Muscle layer of duodenum (tissue), 2 donors: ENCODE results near the gene MAP4K3.

Experiments
- H3K27ac ChIP-seq: one replicate; pipeline ENCODE4 v1.7.0; 2013; ENCODE audit warnings: mild to moderate bottlenecking, low read length
- H3K27me3 ChIP-seq: one replicate; pipeline ENCODE4 v1.7.0; 2013; ENCODE audit warnings: low read depth, mild to moderate bottlenecking, control low read depth, low read length
- H3K36me3 ChIP-seq, 2 donors: one replicate each; pipeline ENCODE4 v1.7.0; 2013; ENCODE audit warnings: low read length in 2 of 2, control low read depth in 1 of 2, mild to moderate bottlenecking in 1 of 2; ENCODE audit not compliant: insufficient read depth in 2 of 2, control insufficient read depth in 1 of 2
- H3K4me1 ChIP-seq, 2 donors: one replicate each; pipeline ENCODE4 v1.7.0; 2013; ENCODE audit warnings: low read length in 2 of 2, mild to moderate bottlenecking in 2 of 2, control low read depth in 1 of 2, moderate library complexity in 1 of 2; ENCODE audit not compliant: insufficient read depth in 2 of 2, control insufficient read depth in 1 of 2
- H3K4me3 ChIP-seq, 2 donors: one replicate each; pipeline ENCODE4 v1.7.0; 2013; ENCODE audit warnings: low read length in 2 of 2, low read depth in 1 of 2, mild to moderate bottlenecking in 1 of 2
- H3K9me3 ChIP-seq, 2 donors: one replicate each; pipeline ENCODE4 v1.7.0; 2013; ENCODE audit warnings: low read length in 2 of 2, control low read depth in 1 of 2, mild to moderate bottlenecking in 1 of 2; ENCODE audit not compliant: control insufficient read depth in 1 of 2
- donor health status: healthy.

The MAP4K3 gene

DNA sequence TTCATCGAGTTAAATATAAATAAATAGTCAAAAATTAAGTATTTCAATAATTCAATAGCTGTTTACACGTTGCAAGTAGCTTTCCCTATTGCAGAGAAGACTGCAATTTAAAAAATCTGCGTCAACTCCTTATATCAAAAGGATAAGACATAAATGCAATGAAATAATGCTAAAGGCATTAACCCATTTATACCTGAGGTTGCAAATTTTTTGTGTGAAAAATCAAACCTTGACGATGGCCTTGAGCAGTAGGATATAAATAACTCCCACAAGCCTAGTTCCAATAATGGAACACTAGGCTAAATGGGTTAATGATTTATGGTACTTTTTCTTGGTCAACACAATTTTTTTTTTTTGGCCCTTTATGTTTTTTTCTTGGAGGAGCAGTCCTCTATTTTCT is 116.9 kb downstream of the MAP4K3 start:
- H3K27me3 ChIP-seq: no peaks in the 10 kb centered on the region
- H3K27ac ChIP-seq: no peak overlapping the region
- H3K4me1 ChIP-seq: no peaks in the 10 kb centered on the region
- H3K9me3 ChIP-seq: no peaks in the 10 kb centered on the region
- H3K36me3 ChIP-seq: peaks cover 3 to 13% of the 10 kb centered on the region in 2 donors
- no peak overlapping the region for H3K4me3 ChIP-seq

DNA sequence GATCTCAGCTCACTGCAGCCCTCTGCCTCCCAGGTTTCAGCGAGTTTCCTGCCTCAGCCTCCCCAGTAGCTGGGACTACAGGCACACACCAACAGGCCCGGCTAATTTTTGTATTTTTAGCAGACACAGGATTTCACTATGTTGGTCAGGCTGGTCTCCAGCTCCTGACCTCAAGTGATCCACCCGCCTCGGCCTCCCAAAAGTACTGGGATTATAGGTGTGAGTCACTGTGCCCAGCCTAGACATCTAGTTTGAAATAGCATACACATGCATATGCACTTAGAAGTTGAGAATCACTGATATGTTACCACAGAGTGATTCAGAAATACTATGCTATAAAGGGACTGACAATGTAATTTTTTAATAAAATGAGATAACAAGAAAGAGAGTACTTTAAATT is 123.5 kb downstream of the MAP4K3 start:
- Histone ChIP-seq H3K27me3 (no peaks in the 10 kb centered on the region), H3K27ac (no peak overlapping the region), H3K4me1 (no peaks in the 10 kb centered on the region), H3K9me3 (no peaks in the 10 kb centered on the region), H3K36me3 (peaks cover 14% of the 10 kb centered on the region in 2 donors), H3K4me3 (no peak overlapping the region)

DNA sequence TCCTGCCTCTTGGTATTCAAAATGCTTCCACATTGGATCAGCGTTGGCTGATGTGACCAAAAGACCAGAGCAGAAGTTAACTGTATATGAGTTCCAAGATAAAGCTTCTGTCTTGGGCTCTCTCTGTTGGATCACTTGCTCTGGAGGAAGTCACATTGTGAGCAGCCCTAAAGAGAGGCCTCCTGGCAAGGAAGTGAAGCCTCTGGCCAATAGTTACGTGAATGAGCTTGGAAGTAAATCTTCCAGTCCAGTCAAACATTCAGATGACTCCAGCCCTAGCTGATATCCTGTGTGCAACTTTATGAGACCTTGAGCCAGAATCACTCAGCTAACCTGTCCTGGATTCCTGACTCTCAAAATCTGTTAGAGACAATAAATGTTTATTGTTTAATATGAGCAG is 125.6 kb downstream of the MAP4K3 start:
- Histone ChIP-seq H3K27me3 (no peaks in the 10 kb centered on the region), H3K9me3 (no peaks in the 10 kb centered on the region), H3K4me1 (no peaks in the 10 kb centered on the region), H3K36me3 (peaks cover 14% of the 10 kb centered on the region in 2 donors), H3K4me3 (no peak overlapping the region), H3K27ac (no peak overlapping the region)

DNA sequence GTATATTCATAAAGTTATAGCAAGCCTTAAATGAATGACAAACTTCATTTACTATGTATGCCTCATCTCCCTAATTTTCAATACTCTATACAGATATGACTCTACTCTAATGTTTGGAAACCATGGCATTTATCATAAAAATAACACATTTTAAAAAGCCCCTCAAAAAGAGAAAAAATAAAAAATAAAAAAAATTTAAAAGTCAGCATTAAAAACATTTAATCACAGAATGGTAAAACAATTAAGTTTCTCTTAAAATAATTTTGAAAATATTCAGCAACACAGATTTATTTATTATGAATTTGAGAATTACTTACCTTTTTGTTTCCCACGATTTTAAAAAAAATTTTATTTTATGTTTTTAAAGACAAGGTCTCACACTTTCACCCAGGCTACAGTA is 128.3 kb downstream of the MAP4K3 start:
- no peaks in the 10 kb centered on the region for H3K9me3 ChIP-seq
- H3K27me3 ChIP-seq: no peaks in the 10 kb centered on the region
- no peak overlapping the region for H3K27ac ChIP-seq
- no peak overlapping the region for H3K4me3 ChIP-seq
- H3K36me3 ChIP-seq: peaks cover 8 to 9% of the 10 kb centered on the region in 2 donors
- H3K4me1 ChIP-seq: peaks cover 0 to 7% of the 10 kb centered on the region in 2 donors

DNA sequence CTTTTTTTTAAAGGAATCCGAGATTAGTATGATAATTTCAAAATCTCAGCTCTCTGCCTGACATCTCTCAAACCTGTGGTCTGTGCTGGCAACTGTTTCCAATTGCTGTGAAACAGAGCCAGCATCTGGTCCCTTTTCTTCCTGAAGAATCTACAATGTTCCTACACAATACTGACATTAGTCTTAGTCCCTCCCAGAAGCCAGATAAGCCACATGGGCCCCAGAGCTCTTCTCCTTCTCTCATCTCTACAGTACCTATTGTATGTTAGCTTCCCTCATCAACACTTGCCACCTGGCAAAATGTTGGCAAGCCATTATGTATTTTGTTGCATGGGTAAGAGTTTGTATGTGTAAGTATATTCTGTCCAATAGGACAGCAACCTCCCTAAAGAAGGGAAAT is 130.5 kb downstream of the MAP4K3 start:
- H3K4me1 ChIP-seq: peaks cover 0 to 7% of the 10 kb centered on the region in 2 donors
- no peak overlapping the region for H3K27ac ChIP-seq
- H3K4me3 ChIP-seq: no peak overlapping the region
- no peaks in the 10 kb centered on the region for H3K27me3 ChIP-seq
- no peaks in the 10 kb centered on the region for H3K9me3 ChIP-seq
- H3K36me3 ChIP-seq: peaks cover 0 to 4% of the 10 kb centered on the region in 2 donors

DNA sequence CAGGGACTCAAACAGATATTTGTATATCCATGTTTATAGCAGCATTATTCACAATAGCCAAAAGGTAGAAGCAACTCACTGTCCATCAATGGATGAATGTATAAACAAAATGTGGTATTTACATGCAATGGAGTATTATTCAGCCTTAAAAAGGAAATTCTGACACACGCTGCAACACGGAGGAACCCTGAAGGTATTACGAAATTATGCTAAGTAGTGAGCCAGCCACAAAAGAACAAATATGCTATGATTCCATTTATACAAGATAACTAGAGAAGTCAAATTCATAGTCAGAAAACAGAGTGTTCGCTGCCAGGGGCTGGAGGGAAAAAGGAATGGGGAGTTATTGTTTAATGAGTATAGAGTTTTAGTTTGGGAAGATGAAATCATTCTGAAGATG is 132.4 kb downstream of the MAP4K3 start:
- Histone ChIP-seq H3K27me3 (no peaks in the 10 kb centered on the region), H3K27ac (no peak overlapping the region), H3K36me3 (no peaks in the 10 kb centered on the region), H3K4me3 (no peak overlapping the region), H3K9me3 (no peaks in the 10 kb centered on the region), H3K4me1 (peaks cover 0 to 7% of the 10 kb centered on the region in 2 donors)

DNA sequence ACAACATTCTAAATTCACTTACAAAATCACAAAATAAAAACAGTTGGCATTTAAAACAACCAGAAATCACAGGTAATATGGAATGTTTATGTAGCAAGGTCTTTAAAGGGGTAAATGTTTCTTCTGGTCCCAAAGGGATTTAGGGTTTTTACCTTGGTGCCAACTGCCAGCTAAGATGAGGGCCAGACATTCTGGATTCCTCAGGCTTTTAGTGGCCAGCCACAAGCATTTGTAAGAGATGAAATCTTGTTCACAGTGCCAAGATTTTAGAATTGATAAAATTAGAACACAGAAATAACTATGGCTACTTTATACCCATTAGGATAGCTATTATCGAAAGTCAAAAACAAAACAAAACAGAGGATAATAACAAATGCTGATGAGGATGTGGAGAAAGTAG is 132.9 kb downstream of the MAP4K3 start:
- Histone ChIP-seq H3K27ac (no peak overlapping the region), H3K4me1 (peaks cover 0 to 7% of the 10 kb centered on the region in 2 donors), H3K36me3 (peaks cover 0 to 2% of the 10 kb centered on the region in 2 donors), H3K27me3 (no peaks in the 10 kb centered on the region), H3K9me3 (no peaks in the 10 kb centered on the region), H3K4me3 (no peak overlapping the region)

DNA sequence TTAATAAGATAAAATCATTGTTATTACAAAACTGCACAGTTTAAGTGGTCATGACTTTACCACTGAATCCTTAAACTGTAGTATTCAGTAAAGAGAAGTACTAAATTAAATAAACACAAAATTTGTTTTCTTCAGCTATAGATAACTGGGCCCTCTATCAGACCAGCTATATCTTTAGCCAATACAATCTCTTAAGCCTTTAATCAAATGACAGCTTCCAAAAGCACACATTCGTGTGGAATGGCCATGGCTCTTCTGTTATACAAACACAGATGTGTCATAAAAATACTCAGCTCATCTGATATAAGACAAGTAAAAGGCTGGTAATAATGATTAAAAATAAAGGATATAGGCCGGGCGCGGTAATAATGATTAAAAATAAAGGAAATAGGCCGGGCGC is 135.7 kb downstream of the MAP4K3 start:
- Histone ChIP-seq H3K9me3 (no peaks in the 10 kb centered on the region), H3K27me3 (no peaks in the 10 kb centered on the region), H3K36me3 (peaks cover 0 to 5% of the 10 kb centered on the region in 2 donors), H3K4me3 (no peak overlapping the region), H3K4me1 (peaks cover 0 to 7% of the 10 kb centered on the region in 2 donors), H3K27ac (no peak overlapping the region)

DNA sequence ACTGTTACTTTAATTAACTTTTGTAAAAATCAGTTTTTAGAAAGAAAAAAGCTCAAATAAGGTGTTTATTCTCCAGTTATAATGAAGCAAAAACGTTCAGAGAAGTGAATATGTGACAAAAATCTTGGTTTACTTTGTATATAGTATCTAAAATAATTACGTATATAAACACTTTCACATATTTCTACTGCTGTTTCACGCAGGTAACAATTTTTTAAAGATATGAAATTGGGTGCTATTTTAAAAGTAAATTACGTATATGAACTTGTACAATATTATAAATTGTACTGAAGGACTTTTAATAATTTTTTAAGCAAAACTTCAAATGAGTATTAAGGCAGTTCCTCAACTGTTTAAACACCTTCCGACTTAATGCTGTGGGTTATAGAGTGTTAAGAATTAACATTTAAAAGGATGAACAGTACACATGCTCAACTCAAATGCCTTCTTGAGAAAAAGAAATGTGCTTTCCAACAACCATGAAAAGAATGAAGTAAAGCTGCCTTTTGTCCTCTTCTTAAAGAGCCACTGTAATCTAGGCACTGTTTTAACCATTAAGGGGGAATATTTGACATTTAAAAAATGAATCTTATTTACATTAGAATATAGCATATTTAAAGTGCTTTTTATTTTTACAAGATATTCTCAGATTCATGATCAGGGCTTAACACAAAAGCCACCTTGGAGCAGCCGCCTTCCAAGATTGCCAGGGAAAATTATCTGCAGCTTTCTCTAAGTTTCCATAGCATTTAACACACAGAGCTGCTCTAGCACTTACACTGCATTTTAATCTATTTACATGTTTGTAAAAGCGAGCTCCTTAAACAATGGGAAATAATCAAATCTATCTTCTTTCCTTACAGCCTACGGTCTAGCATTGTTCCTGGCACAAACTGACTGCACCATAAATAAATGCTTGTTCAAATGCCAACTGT is 136.8 kb downstream of the MAP4K3 start:
- Histone ChIP-seq H3K4me3 (no peak overlapping the region), H3K4me1 (peaks cover 0 to 7% of the 10 kb centered on the region in 2 donors), H3K27ac (no peak overlapping the region), H3K27me3 (no peaks in the 10 kb centered on the region), H3K36me3 (peaks cover 0 to 5% of the 10 kb centered on the region in 2 donors), H3K9me3 (no peaks in the 10 kb centered on the region)

DNA sequence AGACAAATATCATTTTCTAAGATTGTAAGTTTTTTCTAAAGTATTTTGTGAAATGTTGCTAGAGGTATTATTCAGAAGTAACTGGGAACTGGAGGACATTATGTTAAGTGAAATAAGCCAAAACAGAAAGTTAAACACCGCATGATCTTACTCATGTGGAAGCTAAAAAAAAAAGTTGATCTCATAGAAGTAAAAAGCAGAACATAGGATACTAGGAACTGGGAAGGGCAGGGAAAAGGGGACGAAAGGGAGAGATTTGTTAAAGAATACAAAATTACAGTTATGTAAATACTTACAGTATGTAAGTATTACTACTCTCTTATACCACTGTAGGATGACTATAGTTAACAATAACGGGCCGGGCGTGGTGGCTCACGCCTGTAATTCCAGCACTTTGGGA is 146.7 kb downstream of the MAP4K3 start:
- H3K4me1 ChIP-seq: no peaks in the 10 kb centered on the region
- no peak overlapping the region for H3K27ac ChIP-seq
- H3K27me3 ChIP-seq: no peaks in the 10 kb centered on the region
- H3K36me3 ChIP-seq: peaks cover 19 to 39% of the 10 kb centered on the region in 2 donors
- H3K4me3 ChIP-seq: no peak overlapping the region
- no peaks in the 10 kb centered on the region for H3K9me3 ChIP-seq

DNA sequence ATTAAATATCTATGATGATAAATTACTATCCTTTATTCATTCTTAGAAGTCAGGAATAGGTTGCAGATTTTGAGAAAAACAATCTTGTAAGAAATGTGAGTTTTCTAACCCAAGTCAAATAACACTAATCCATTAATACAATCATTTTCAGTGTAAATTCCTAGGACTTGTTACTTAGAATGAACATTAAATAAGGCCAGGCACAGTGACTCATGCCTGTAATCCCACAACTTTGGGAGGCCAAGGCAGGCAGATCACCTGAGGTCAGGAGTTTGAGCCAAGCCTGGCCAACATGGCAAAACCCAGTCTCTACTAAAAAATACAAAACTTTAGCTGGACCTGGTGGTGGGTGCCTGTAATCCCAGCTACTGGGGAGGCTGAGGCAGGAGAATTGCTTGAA is 147.5 kb downstream of the MAP4K3 start:
- Histone ChIP-seq H3K4me3 (no peak overlapping the region), H3K36me3 (peaks cover 19 to 39% of the 10 kb centered on the region in 2 donors), H3K4me1 (no peaks in the 10 kb centered on the region), H3K27ac (no peak overlapping the region), H3K27me3 (no peaks in the 10 kb centered on the region), H3K9me3 (no peaks in the 10 kb centered on the region)

DNA sequence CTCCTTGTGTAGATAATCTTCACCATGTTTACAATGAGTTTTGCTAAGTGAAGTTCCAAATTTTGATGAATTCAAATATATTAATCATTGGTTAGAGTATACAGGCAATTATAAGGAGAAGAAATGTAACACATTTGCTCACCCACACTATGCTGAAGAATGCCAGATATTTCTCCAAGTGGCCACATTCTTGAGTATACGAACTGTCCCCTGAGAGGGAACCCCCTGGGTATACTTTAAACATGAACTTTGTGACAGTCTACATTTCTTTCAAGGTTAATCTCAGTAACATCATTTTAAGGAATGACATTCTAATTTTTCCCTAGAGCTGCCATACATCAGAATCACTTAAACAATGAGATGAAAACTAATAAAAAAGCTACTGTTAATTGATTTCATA is 153.5 kb downstream of the MAP4K3 start:
- Histone ChIP-seq H3K9me3 (no peaks in the 10 kb centered on the region), H3K27me3 (no peaks in the 10 kb centered on the region), H3K27ac (no peak overlapping the region), H3K4me3 (no peak overlapping the region), H3K4me1 (no peaks in the 10 kb centered on the region), H3K36me3 (peaks cover 28 to 32% of the 10 kb centered on the region in 2 donors)
